ENCODE results near the gene CARMIL1.

Gene CARMIL1

DNA sequence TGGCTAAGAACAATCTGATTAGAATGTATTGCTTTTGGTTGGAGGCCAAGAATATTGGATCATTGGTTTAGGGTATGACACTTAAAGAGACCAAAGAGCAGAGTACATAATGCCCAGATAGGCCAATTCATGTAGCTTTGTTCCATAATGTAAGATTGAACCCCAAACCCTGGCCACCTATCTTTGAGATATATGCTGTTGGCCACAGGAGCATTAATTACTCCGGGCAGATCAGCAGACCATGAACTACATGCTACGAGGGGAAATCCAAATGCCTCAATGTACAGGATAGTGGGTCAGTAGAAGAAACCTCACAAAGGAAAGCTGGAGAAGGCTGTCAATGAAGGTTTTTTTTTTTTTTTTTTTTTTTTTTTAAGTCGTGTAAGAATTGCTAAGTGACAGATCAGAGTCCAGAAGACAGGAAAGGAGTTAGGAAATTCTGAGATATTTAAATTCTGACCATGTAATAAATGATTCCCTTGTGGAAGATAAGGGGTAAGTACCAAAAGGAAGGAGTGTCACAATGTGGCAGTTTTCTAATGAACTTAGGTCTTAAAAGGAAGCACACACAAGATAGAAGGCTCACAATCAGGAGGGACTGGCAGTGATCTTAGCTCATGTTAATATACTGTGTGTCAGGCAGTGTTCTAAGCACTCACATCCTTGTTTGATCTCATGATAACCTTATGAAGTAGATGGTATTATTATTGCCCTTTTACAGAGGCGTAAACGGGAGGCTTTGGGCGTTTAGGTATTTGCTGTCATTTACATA, 61.4 kb downstream of the CARMIL1 start:
- no peak for FAIRE-seq
- DNase-seq (ENCODE audit: insufficient read length, low spot score), result no peak
- no peak for TF ChIP-seq POU2F2 (IDR thresholded peaks at IDR 0.05; ENCODE audit: low read depth, low read length)
- TF ChIP-seq SPI1 (IDR thresholded peaks at IDR 0.05; ENCODE audit: low read depth, low read length), result no peak
- TF ChIP-seq PAX5 (IDR thresholded peaks at IDR 0.05; ENCODE audit: insufficient read depth, low read length, severe bottlenecking), result no peak
- no peak for TF ChIP-seq TAF1 (IDR thresholded peaks at IDR 0.05; ENCODE audit: low read depth, low read length)
- no peak for TF ChIP-seq POLR2AphosphoS5 (IDR thresholded peaks at IDR 0.05; ENCODE audit: low read depth, low read length)
- no peak for TF ChIP-seq POLR2A (IDR thresholded peaks at IDR 0.05; ENCODE audit: low read depth, low read length)

DNA sequence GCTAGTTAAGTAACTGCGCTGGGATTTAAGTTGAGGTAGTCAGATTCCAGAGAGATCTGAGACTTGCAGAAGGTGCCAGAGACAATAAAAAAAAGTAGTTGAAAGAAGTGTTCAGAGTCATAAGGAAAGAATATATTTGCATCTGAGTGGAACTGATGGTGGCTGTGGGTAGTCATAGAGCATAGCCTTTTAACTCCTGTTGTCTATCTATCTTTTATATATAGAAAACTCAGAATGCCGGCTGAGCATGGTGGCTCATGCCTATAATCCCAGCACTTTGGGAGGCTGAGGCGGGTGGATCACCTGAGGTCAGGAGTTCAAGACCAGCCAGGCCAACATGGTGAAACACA, 62.0 kb downstream of the CARMIL1 start:
- DNase-seq (ENCODE audit: insufficient read length, low spot score), result no peak
- TF ChIP-seq POLR2A (IDR thresholded peaks at IDR 0.05; ENCODE audit: low read depth, low read length), result no peak
- no peak for TF ChIP-seq SPI1 (IDR thresholded peaks at IDR 0.05; ENCODE audit: low read depth, low read length)
- no peak for FAIRE-seq

DNA sequence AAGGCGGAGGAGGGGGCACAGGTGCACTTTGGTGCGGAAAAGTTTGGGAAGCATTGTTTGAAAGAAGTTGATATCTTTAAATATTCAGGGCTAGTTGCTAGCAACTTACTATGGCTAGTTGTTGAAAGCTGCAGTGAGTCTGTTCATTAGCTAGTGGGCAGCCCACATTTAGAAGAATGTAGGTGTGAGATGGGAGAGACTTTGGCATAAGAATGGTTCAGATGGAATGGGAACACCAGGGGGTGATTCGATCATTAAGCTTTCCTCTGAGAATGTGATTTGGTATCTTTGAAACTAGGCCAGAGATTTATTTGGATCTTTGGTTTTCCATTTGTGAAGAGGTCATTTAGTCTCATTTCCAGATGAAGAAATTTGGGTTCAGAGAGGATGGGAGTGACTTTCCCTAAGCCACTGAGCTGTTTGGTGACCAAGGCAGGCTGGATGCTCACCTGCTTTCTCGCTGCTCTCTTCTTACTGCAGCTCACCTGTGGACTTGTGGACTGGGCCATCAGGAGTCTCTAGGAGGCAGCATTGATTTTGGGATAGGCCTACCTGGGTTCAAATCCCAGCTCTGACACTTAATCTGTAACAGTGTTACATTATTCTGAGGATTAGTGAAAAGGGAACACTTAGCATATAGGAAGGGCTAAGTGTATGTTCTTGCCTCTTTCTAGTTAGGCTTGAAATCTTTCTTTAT, 62.9 kb downstream of the CARMIL1 start:
- no peak for FAIRE-seq
- TF ChIP-seq PAX5 (IDR thresholded peaks at IDR 0.05; ENCODE audit: insufficient read depth, low read length, severe bottlenecking) (no peak), POU2F2 (IDR thresholded peaks at IDR 0.05; ENCODE audit: low read depth, low read length) (no peak), POLR2AphosphoS5 (IDR thresholded peaks at IDR 0.05; ENCODE audit: low read depth, low read length) (no peak), SPI1 (IDR thresholded peaks at IDR 0.05; ENCODE audit: low read depth, low read length) (no peak), TAF1 (IDR thresholded peaks at IDR 0.05; ENCODE audit: low read depth, low read length) (no peak), POLR2A (IDR thresholded peaks at IDR 0.05; ENCODE audit: low read depth, low read length) (no peak)
- no peak for DNase-seq (ENCODE audit: insufficient read length, low spot score)

DNA sequence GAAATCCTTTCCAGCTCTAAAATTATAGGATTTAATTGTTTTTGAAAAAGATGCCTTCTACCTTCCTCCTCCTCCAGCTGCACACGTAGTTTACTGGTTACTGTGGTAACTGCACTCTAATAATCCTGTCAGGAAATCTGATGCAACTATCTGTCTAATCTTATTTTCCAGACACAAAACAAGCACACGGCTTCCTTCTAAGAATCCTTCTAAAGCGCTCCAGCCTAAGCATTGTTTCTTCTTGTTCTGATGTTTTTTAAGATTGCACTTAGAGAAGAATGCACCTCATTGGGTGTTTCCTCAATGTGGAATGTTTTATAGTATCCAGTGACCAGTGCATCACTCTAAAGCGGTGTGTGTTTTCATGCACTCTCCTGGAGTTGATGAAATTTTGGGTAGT, 63.6 kb downstream of the CARMIL1 start:
- DNase-seq (ENCODE audit: insufficient read length, low spot score), result no peak
- TF ChIP-seq TAF1 (IDR thresholded peaks at IDR 0.05; ENCODE audit: low read depth, low read length) (no peak), POU2F2 (IDR thresholded peaks at IDR 0.05; ENCODE audit: low read depth, low read length) (no peak)
- no peak for FAIRE-seq

DNA sequence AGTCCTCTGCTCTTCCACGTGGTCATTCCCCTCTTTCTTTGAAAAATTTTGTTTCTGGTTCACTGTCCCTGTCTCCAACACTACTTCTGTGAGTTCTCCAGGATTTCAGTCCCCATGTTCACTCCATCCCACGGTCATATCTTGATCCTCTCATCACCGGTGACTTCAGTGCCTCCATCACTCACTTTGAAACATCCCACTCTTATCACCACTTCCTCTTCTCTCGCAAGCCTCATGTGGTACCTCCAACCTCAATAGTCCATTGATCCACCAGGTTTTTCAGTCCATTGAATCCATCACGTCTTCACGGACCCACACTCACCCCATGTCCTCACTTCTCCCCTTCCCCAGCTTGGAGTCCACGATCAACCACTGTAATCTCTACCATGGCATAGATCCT, 64.8 kb downstream of the CARMIL1 start:
- DNase-seq (ENCODE audit: insufficient read length, low spot score) (no peak), FAIRE-seq (no peak)
- TF ChIP-seq SPI1 (IDR thresholded peaks at IDR 0.05; ENCODE audit: low read depth, low read length), result peak; percentile 90
- no peak for TF ChIP-seq POU2F2 (IDR thresholded peaks at IDR 0.05; ENCODE audit: low read depth, low read length)

DNA sequence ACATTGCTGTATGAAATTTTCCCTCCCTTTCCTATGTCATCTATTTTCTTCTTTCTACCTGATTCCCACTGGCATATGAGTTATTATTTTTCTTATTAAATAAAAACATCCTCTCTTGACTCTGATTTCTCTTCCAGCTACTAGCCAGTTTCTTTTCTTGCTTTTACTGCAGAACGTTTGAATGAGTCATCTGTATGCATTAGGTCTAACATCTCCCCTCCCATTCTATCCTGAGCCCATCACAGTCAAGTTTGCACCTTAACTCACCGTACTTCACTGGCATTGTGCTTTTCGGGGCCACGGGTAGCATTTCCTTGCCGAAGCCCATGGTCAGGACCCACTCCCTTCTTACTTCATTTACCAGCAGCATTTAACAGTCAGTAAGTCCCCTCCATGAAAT, 65.7 kb downstream of the CARMIL1 start:
- FAIRE-seq, result no peak
- no peak for DNase-seq (ENCODE audit: insufficient read length, low spot score)
- no peak for TF ChIP-seq POLR2AphosphoS5 (IDR thresholded peaks at IDR 0.05; ENCODE audit: low read depth, low read length)
- no peak for TF ChIP-seq POU2F2 (IDR thresholded peaks at IDR 0.05; ENCODE audit: low read depth, low read length)
- TF ChIP-seq PAX5 (IDR thresholded peaks at IDR 0.05; ENCODE audit: insufficient read depth, low read length, severe bottlenecking), result no peak
- no peak for TF ChIP-seq SPI1 (IDR thresholded peaks at IDR 0.05; ENCODE audit: low read depth, low read length)
- TF ChIP-seq POLR2A (IDR thresholded peaks at IDR 0.05; ENCODE audit: low read depth, low read length), result no peak
- no peak for TF ChIP-seq TAF1 (IDR thresholded peaks at IDR 0.05; ENCODE audit: low read depth, low read length)

DNA sequence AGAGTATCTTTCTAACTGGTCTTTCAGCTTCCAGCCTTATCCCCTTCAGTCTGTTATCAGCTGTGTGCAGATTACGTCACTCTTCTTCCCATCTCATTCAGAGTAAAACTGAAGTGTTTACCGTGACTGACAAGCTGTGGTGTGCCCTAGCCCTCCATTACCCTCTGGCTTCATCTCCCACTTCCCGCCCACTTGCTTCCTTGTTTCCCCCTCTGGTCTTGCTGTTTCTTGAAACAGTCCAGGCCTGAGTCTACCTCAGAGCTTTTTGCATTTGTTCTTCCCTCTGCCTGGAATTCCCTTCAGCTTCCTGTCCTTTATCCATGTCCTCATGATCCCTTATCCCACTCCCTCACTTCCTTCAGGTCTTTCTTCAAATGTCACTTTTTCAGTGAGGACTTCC, 66.9 kb downstream of the CARMIL1 start:
- TF ChIP-seq POU2F2 (IDR thresholded peaks at IDR 0.05; ENCODE audit: low read depth, low read length) (no peak), POLR2AphosphoS5 (IDR thresholded peaks at IDR 0.05; ENCODE audit: low read depth, low read length) (no peak), POLR2A (IDR thresholded peaks at IDR 0.05; ENCODE audit: low read depth, low read length) (no peak), SPI1 (IDR thresholded peaks at IDR 0.05; ENCODE audit: low read depth, low read length) (no peak), TAF1 (IDR thresholded peaks at IDR 0.05; ENCODE audit: low read depth, low read length) (no peak), PAX5 (IDR thresholded peaks at IDR 0.05; ENCODE audit: insufficient read depth, low read length, severe bottlenecking) (no peak)
- no peak for FAIRE-seq

DNA sequence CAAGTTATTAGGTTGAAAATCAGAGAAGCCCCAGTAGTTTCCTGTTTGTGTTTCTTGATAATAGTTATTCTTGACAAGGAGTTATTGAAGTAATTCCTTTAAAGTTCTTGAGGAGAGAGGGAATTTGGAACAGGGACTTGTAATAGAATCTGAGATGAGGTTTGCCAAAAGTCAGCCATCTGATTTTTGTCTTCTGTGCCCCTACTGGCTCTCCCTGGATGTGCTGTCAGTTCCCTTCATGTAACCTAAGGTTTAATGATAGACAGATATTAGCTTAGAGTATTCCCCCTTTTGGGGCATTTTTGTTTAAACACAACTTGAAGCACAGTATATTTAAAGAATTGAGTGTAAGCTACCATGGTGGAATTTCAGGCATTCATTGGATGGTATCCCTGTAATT, 71.4 kb downstream of the CARMIL1 start:
- no peak for TF ChIP-seq POLR2AphosphoS5 (IDR thresholded peaks at IDR 0.05; ENCODE audit: low read depth, low read length)
- TF ChIP-seq PAX5 (IDR thresholded peaks at IDR 0.05; ENCODE audit: insufficient read depth, low read length, severe bottlenecking), result no peak
- TF ChIP-seq TAF1 (IDR thresholded peaks at IDR 0.05; ENCODE audit: low read depth, low read length), result no peak
- TF ChIP-seq POLR2A (IDR thresholded peaks at IDR 0.05; ENCODE audit: low read depth, low read length), result no peak
- TF ChIP-seq POU2F2 (IDR thresholded peaks at IDR 0.05; ENCODE audit: low read depth, low read length), result no peak
- TF ChIP-seq SPI1 (IDR thresholded peaks at IDR 0.05; ENCODE audit: low read depth, low read length), result no peak
- no peak for FAIRE-seq

More for the DNA sequence above, 66.9 kb downstream of the CARMIL1 start:
- DNase-seq (ENCODE audit: insufficient read length, low spot score), result no peak

DNA sequence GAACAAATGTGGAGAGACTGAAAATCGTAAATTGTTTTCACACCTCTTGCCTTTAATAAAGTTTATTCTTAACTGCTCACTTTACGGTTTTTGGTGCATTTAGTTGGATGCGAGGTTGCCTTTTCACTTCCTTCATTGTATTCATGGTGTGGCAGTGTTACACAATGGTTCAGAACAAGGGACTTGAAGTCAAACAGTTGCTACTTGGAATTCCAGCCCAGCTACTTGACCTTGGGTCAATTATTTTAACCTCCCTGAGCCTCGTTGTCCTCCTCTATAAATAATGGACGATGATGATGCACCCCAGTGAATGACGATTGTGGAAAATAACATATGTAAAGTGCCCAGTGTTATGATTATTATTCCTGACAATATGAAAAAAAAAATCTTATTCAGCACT, 72.3 kb downstream of the CARMIL1 start:
- TF ChIP-seq SPI1 (IDR thresholded peaks at IDR 0.05; ENCODE audit: low read depth, low read length), result no peak
- no peak for TF ChIP-seq POLR2AphosphoS5 (IDR thresholded peaks at IDR 0.05; ENCODE audit: low read depth, low read length)
- TF ChIP-seq POU2F2 (IDR thresholded peaks at IDR 0.05; ENCODE audit: low read depth, low read length), result no peak
- no peak for TF ChIP-seq PAX5 (IDR thresholded peaks at IDR 0.05; ENCODE audit: insufficient read depth, low read length, severe bottlenecking)
- no peak for TF ChIP-seq POLR2A (IDR thresholded peaks at IDR 0.05; ENCODE audit: low read depth, low read length)
- FAIRE-seq (no peak), DNase-seq (ENCODE audit: insufficient read length, low spot score) (no peak)

More for the DNA sequence above, 71.4 kb downstream of the CARMIL1 start:
- DNase-seq (ENCODE audit: insufficient read length, low spot score), result no peak

DNA sequence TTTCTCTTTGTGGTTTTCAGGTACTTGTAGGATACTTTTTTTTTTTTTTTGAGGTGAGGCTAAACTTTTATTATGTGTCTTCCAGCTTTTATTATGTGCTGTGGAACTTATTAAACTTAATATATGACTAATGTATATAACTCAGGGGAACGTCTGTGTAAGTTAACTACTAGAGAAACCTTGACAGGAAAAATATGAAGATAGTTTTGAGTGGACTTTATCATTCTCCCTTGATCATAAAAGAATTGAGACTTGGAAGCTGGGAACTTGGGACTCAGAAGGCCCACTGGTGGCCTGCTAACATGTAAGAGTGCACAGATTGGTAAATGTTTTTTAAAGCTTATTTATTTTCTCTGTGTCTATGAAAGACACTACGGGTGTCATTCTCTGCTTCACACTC, 73.1 kb downstream of the CARMIL1 start:
- DNase-seq (ENCODE audit: insufficient read length, low spot score) (no peak), FAIRE-seq (no peak)
- TF ChIP-seq POLR2AphosphoS5 (IDR thresholded peaks at IDR 0.05; ENCODE audit: low read depth, low read length) (no peak), SPI1 (IDR thresholded peaks at IDR 0.05; ENCODE audit: low read depth, low read length) (no peak), POU2F2 (IDR thresholded peaks at IDR 0.05; ENCODE audit: low read depth, low read length) (no peak), POLR2A (IDR thresholded peaks at IDR 0.05; ENCODE audit: low read depth, low read length) (no peak), PAX5 (IDR thresholded peaks at IDR 0.05; ENCODE audit: insufficient read depth, low read length, severe bottlenecking) (no peak), TAF1 (IDR thresholded peaks at IDR 0.05; ENCODE audit: low read depth, low read length) (no peak)
